Prostate gland (tissue), 2 donors: Measurements from ENCODE around the gene KCNT2. TPM values are rescaled to one million over a fixed set of nuclear protein-coding genes. Genes with fewer than 3 reads are reported as not detected.

ENCODE experiments used
- DNase-seq: peaks from one replicate; pipeline ENCODE4 v3.0.0-alpha.2; 2019; ENCODE audit warnings: low spot score
- H3K27ac ChIP-seq, 2 donors: fragments of 200-600 bp; sonication (generic); 2 replicates each; pipeline ENCODE4 v1.5.1; 2017 to 2019
- H3K27me3 ChIP-seq: fragments of 200-600 bp; sonication (generic); replicated peaks from 2 replicates; pipeline ENCODE4 v1.5.1; 2019; ENCODE audit not compliant: insufficient read depth
- H3K36me3 ChIP-seq, 2 donors: fragments of 200-600 bp; sonication (generic); 1 replicate in 1 of 2; 2 replicates in 1 of 2; pipeline versions ENCODE4 v1.5.1 to v1.8.1; 2017 to 2019
- H3K4me1 ChIP-seq: fragments of 200-600 bp; sonication (generic); replicated peaks from 2 replicates; pipeline ENCODE4 v1.5.1; 2019
- H3K4me3 ChIP-seq, 2 donors: fragments of 200-600 bp; sonication (generic); 2 replicates each; pipeline ENCODE4 v1.5.1; 2017 to 2019
- H3K9me3 ChIP-seq: fragments of 200-600 bp; sonication (generic); 2 replicates; pipeline ENCODE4 v1.5.1; 2017
- CTCF ChIP-seq, 4 experiments: fragments of 200-600 bp in 2 of 4; fragments of 450-650 bp in 2 of 4; sonication (generic) in 2 of 4; IDR thresholded peaks; 1 replicate in 3 of 4; 2 replicates in 1 of 4; pipeline ENCODE4 v1.5.1; 2016 to 2019; ENCODE audit warnings: antibody characterized with exemption in 4 of 4, mild to moderate bottlenecking in 2 of 4, moderate library complexity in 2 of 4
- POLR2A ChIP-seq: fragments of 450-650 bp; IDR thresholded peaks from one replicate; pipeline ENCODE4 v1.6.1; 2016; ENCODE audit warnings: antibody characterized with exemption, mild to moderate bottlenecking
- POLR2AphosphoS5 ChIP-seq: sonication (generic); formaldehyde crosslinking; IDR thresholded peaks from one replicate; pipeline ENCODE4 v1.6.1; 2017; ENCODE audit warnings: antibody characterized with exemption
- WGBS: methylation state at CpG from one replicate; pipeline ENCODE4 v1.1.5; 2018; 5-methylcytosine and 5-hydroxymethylcytosine counted together
- intact Hi-C: fragments of 100-400 bp; cut with DNase I; formaldehyde crosslinking; loops from one replicate; pipeline ENCODE4 v1.14.2; 2022
- total RNA-seq, 2 donors: library from RNA; depleted of rRNA; stranded (reverse); fragments of >200 nt; gene quantifications; one replicate each; pipeline ENCODE4 v1.1.0, GENCODE V29; 2016

The KCNT2 gene
- total RNA-seq, 2 donors from 2014 or later: 1.2 to 1.9 TPM

- H3K9me3 ChIP-seq: no peaks in the 10 kb centered on the region
- TF ChIP-seq CTCF (IDR thresholded peaks at IDR 0.05) (no peak), POLR2AphosphoS5 (no peak)
- H3K4me1 ChIP-seq: no peaks in the 10 kb centered on the region
- no peak for DNase-seq
- intact Hi-C loops: no loop called here
- H3K4me3 ChIP-seq: no peak overlapping the region
- no peaks in the 10 kb centered on the region for H3K36me3 ChIP-seq
- 94% methylated on average over 2 of the region's 2 CpGs for WGBS
- no peaks in the 10 kb centered on the region for H3K27me3 ChIP-seq
- H3K27ac ChIP-seq: no peak overlapping the region
Observed at GRCh38 chr1:196454792-196455191, 153.4 kb downstream of the KCNT2 start.

DNA sequence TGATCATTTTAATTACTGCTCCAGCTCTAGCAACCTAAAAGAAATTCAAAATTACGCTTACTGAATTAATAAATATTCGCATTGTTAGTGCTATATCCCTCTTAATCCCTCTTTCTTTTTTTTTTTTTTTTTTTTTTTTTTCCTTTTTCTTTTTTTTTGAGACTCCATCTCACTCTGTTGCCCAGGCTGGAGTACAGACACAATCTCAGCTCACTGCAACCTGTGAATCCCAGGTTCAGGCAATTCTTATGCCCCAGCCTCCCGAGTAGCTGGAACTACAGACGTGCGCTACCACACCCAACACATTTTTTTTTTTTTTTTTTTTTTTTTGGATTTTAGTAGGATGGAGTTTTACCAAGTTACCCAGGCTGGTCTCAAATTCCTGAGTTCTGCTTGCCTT, 157.1 kb downstream of the KCNT2 start:
- no peaks in the 10 kb centered on the region for H3K9me3 ChIP-seq
- no peaks in the 10 kb centered on the region for H3K36me3 ChIP-seq
- H3K27ac ChIP-seq: no peak overlapping the region
- intact Hi-C loops: no loop called here
- no peak for TF ChIP-seq POLR2AphosphoS5
- TF ChIP-seq POLR2A: no peak
- no peak for TF ChIP-seq CTCF (IDR thresholded peaks at IDR 0.05)
- H3K4me1 ChIP-seq: no peaks in the 10 kb centered on the region
- 96% methylated on average over 5 of the region's 5 CpGs for whole genome bisulfite sequencing
- no peak overlapping the region for H3K4me3 ChIP-seq
- DNase-seq: no peak
- H3K27me3 ChIP-seq: no peaks in the 10 kb centered on the region

DNA sequence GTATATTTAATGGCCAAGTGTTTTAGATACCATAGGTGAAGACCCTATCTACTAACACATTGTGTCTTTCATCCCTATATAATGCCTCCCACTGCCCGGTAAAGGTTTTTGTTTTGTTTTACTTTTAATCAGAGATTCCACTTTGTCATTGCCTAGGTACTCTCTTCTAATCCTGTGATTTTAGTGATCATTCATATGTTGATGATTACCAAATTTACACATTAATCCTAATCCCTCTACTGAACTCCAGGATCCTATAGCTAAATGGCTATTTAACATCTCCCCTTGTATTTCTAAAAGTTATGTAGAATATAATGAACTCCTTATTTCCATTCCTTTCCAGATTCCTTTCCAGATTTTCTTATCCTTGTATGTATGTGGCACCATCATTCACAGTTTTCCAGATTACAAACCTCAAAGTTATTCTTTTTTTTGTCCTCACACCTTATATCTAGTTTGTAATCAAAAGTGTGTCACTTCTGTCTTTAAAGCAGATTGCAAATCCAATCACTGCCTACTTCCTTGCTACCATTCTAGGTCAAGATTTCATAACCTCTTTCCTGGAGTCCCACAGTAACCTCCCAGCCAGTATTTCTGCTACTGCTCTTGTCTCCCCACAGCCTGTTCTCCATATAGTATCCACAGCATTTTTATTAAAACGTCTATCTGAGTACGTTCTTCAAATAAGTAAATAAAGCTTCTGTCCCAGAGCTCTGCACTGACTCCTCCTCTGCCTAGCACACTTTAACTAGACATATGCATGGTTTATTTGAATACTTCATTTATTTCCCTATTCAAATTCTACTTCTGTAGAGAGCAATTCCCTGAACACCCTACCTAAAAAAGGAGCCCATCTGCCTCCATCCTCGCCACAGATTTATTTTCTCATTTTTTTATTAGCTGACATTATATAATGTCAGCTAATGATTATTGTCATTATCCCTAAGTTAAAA, 157.8 kb downstream of the KCNT2 start:
- TF ChIP-seq POLR2AphosphoS5 (no peak), CTCF (IDR thresholded peaks at IDR 0.05) (no peak), POLR2A (no peak)
- intact Hi-C loops: no loop called here
- no peak for DNase-seq
- Histone ChIP-seq H3K27ac (no peak overlapping the region), H3K4me1 (no peaks in the 10 kb centered on the region), H3K9me3 (no peaks in the 10 kb centered on the region), H3K4me3 (no peak overlapping the region), H3K27me3 (no peaks in the 10 kb centered on the region), H3K36me3 (no peaks in the 10 kb centered on the region)
- WGBS: 51% methylated on average over 4 of the region's 4 CpGs

GRCh38 chr1:196449460-196449859, 158.8 kb downstream of the KCNT2 start:
- H3K4me1 ChIP-seq: no peaks in the 10 kb centered on the region
- no peaks in the 10 kb centered on the region for H3K36me3 ChIP-seq
- no peaks in the 10 kb centered on the region for H3K9me3 ChIP-seq
- H3K27ac ChIP-seq: no peak overlapping the region
- no peak overlapping the region for H3K4me3 ChIP-seq
- TF ChIP-seq CTCF (IDR thresholded peaks at IDR 0.05) (no peak), POLR2A (no peak), POLR2AphosphoS5 (no peak)
- DNase-seq: no peak
- intact Hi-C loops: no loop called here
- no peaks in the 10 kb centered on the region for H3K27me3 ChIP-seq

- intact Hi-C loops: no loop called here
- no peak overlapping the region for H3K4me3 ChIP-seq
- WGBS: 89% methylated on average over 1 of the region's 1 CpG
- no peak overlapping the region for H3K27ac ChIP-seq
- H3K27me3 ChIP-seq: no peaks in the 10 kb centered on the region
- H3K9me3 ChIP-seq: no peaks in the 10 kb centered on the region
- no peaks in the 10 kb centered on the region for H3K4me1 ChIP-seq
- H3K36me3 ChIP-seq: no peaks in the 10 kb centered on the region
- TF ChIP-seq CTCF (IDR thresholded peaks at IDR 0.05) (no peak), POLR2A (no peak), POLR2AphosphoS5 (no peak)
- no peak for DNase-seq
Observed at GRCh38 chr1:196445775-196446174, 162.5 kb downstream of the KCNT2 start.
